ENCODE results near the gene RALGAPB.

GRCh38 chr20:38447251-38447661 is 25.4 kb upstream of the RALGAPB start:
- TF ChIP-seq FOXP1 (CRISPR knock-in tag; IDR thresholded peaks at IDR 0.05; ENCODE audit: borderline replicate concordance): no peak
- TF ChIP-seq CTCF (IDR thresholded peaks at IDR 0.05): no peak
- TF ChIP-seq NFYB (CRISPR knock-in tag; conservative IDR thresholded peaks at IDR 0.05; ENCODE audit: low read depth): no peak
- TF ChIP-seq SMAD3 (CRISPR knock-in tag; IDR thresholded peaks at IDR 0.05; ENCODE audit: borderline replicate concordance): no peak
- no peak for TF ChIP-seq MYBL2 (CRISPR knock-in tag; IDR thresholded peaks at IDR 0.05)
- no peak for TF ChIP-seq ZNF281 (CRISPR knock-in tag; IDR thresholded peaks at IDR 0.05)
- no peak for TF ChIP-seq MAX (CRISPR knock-in tag; IDR thresholded peaks at IDR 0.05)
- TF ChIP-seq ZNF416 (CRISPR knock-in tag; IDR thresholded peaks at IDR 0.05): no peak
- TF ChIP-seq CBFB (CRISPR knock-in tag; IDR thresholded peaks at IDR 0.05; ENCODE audit: low read depth): no peak
- no peak for TF ChIP-seq USF2 (CRISPR knock-in tag; IDR thresholded peaks at IDR 0.05)
